GM19397 (cell line): Measurements from ENCODE around the gene PHACTR2.

Source experiments
- ATAC-seq: cut with Tn5 transposase; IDR thresholded peaks from one replicate; pipeline ENCODE4 v1.9.1; 2021; ENCODE audit warnings: mild to moderate bottlenecking, moderate library complexity; ENCODE audit not compliant: unreplicated experiment

PHACTR2 gene

DNA sequence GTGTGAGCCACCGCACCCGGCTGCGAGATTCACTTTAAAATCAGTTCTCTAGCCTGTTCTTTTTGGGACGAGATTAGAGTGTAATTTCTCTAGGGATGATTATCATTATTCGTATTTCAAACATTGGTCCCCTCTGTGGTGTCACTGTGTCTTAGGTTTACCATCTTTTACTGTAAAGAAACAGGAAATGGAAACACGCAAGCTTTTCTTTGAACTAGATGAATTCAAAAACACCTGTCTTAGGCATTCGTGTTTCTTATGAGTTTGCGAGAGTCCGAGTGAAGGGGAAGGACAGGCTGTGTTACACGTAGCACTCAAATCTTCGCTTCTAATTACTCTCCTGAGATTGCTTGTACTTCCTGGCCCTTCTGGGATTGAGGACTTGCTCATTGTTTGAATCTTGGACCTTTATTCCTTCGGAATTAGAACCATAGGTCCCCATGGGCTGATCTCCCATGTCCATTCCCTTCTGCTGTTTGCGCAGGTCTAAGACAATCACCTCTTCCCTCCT lies 61.6 kb downstream of the PHACTR2 start:
- no peak for ATAC-seq

- ATAC-seq: no peak
These were observed 62.4 kb downstream of the PHACTR2 start for GRCh38 chr6:143740213-143740612.

DNA sequence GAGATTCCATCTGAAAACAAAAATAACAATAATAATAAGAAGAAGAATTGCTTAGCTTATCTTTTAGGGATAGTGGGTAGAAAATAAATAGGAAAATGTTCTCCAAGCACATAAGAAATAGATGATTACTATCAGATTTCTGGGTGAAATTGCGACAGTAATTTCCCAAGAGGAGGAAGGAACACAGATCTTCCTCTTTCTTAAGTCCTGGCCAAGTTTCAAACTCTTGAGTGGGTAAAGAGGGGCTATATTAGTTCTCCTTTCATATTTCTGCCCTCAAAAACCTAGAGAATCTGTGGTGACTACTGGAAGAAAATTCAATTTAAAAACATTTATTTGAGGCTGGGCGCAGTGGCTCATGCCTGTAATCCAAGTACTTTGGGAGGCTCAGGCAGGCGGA lies 63.7 kb downstream of the PHACTR2 start:
- ATAC-seq: no peak

DNA sequence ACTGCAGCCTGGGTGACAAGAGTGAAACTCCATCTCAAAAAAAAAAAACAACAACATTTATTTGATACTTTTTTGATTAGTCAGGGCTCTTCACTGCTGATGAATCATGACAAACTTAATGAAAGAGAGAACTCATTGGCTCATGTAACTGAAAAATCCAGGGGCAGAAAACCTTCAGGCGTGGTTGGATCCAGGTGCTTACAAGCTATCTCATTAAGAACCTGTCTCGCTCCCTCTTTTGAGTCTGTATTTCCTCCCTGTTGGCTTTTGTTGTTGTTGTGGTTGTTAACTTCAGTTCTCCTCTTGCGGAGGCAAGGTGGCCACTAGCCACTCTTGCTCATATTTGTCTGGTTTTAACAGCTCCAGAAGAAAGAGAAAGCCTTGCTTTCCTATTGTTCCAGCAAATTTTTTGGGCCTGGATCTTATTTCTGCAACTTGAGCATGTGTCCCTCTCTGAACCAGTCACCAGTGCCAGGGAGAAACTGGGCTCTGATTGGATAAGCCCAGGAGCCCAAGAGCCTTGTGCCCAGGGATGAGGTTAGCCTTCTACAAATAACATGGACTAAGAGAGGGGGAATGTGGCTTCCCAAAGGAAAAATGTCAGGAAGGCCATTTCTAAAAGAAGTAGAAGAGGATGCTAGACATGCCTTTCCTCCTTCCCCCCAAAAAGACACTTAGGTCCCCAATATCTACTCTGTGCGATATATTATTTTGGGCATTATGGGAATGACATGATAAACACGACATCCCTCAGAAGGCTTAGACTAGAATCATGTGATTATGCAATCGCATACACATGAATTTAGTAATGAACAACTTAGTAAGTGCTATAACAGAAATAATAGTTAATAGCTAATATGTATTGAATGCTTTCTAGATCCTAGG lies 64.5 kb downstream of the PHACTR2 start:
- no peak for ATAC-seq

DNA sequence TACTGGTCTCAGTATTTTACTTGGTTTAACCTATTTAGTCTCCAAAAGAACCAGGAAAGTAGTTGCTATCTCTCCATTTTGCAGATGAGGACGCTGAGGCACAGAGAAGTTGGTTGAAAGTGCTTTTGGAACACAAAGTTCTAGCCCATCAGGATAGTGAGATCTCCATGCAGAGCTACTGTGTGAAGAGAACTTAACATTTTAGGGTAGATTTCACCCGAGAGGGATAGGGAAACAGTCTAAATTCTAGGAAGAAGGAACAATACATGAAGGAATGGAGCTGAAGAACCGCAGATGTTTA lies 65.1 kb downstream of the PHACTR2 start:
- no peak for ATAC-seq

GRCh38 chr6:143743301-143744166 lies 65.8 kb downstream of the PHACTR2 start:
- no peak for ATAC-seq

DNA sequence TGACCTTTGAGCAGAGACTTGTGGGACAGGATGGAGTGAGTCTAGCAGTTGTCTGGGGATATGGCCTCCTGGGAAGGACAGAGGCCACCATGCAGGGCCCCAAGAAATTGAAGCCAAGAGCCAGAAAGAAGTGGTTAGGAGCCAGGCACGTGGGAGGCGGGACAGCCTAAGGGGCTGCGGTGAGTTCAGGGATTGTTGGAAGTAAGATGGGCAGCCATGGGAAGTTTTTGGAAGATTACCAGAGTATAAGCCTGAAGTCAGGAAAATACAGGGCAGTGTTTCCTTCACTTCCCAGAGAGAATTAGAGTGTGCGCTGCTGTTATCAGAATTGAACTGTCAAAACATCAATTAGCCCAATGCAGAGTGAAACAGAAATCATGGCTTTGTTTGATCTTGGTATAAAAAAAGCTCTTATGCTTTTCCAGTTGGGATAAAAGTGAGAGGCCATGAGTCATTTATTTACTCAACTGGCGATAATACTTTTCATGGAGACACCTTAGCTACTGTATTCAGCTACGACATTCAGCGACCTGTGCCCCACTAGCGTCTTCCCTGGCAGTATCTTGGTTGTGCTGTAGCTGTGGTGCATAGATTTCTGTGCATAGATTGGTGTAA lies 66.9 kb downstream of the PHACTR2 start:
- no peak for ATAC-seq

- ATAC-seq: no peak
These were observed 67.7 kb downstream of the PHACTR2 start for GRCh38 chr6:143745166-143746133.

DNA sequence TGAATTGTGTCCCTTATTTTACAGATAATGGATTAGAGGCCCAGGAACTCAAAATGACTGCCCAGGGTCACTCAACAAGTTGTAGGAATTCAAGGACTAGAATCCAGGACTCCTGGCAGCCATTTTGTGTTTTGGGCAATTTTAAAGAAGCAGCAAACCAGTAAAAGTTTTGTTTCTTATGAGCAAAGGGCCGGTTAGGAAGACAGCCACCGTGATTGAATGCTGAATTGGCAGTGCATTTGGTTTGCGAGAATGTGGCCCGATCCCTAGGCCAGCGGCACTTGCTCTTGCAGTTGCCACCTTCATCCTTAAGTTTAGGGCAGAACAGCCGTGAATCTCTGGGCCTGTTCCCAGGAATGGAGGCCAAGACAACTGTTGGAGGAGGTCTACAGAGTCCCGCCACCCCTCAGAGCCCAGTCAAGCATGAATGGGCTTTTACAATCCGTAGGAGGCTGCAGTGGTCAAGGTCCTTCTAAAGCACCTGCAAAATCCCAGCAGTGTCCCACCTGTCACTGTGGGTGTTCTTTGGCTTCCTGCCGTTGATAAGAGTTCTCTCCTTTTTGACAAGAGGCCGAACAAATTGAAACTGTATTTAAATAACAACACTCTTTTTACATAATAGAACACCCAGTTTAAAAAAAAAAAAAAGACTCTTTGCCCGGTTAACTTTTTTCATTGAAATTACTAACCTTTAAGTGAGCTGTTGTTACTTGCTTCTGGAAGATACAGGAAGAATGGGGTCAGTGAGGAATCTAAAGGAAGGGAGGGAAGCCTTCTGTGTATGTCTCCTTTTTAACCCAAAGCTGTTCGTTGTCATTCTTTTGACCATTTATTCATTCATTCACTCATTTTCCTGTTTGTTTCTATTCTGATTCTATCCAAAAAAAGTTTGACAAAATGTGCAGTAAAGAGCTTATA lies 68.7 kb downstream of the PHACTR2 start:
- no peak for ATAC-seq

DNA sequence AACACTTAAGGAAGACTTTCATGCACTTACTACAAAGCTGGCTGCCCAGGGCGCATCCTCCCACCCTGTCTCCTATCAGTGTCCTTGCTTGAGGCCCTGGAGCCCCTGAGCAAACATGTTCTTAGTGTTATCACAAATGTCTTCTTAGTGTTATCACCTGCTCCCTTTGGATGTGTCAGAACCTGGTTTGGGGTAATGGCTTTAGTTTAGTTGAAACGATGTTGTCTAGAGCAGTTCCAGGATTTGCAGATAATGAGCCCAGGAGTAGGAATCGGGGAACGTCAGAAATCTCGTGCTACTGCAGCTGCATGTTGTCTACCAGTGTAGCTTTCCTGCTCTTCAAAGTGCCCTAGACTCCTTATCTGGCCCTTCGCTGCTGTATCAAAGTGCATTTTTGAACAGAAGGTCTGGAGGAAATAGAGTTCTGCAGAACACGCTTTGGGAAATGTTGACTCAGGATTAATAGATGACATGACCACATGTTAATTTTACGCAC lies 69.6 kb downstream of the PHACTR2 start:
- ATAC-seq: no peak

DNA sequence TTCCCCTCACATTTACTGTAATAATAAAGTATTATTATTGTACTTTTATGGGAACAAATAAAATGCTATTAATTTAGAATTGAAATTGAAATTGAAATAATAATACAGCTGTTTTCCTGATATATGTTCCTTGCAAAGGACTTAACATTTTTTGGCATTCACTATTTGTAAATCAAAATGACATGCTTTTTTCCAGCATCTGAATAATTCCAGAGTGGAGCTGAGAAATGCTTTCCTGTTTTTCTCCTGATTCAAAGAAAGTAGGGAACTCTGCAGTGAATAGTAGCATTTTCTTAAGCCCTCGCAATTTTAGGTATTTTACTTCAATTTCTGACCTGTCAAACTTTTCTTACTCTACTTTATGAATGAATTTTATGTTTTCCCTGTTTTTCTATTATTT lies 72.1 kb downstream of the PHACTR2 start:
- no peak for ATAC-seq

DNA sequence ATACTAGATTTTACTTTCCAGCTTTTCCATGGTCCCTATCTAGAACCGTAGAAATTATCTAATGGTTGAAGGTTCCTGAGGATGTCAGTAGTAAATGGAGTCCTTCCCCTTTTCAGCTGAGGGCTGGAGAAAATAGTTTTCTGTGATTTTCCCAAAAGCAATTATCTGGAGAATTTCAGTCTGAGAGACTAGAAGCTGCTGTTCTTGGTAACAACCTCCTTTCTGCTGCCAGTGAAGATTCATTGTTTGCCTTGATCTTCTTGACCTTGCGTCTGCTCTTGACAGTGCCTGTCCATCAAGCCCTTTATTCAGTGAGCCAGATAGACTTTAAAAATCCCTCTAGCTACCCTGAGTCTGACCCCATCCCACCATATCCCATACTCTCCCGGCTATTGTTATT lies 73.1 kb downstream of the PHACTR2 start:
- ATAC-seq: no peak

- no peak for ATAC-seq
These were observed 74.7 kb downstream of the PHACTR2 start for GRCh38 chr6:143752459-143752858.

GRCh38 chr6:143753678-143754077 lies 75.9 kb downstream of the PHACTR2 start:
- no peak for ATAC-seq

DNA sequence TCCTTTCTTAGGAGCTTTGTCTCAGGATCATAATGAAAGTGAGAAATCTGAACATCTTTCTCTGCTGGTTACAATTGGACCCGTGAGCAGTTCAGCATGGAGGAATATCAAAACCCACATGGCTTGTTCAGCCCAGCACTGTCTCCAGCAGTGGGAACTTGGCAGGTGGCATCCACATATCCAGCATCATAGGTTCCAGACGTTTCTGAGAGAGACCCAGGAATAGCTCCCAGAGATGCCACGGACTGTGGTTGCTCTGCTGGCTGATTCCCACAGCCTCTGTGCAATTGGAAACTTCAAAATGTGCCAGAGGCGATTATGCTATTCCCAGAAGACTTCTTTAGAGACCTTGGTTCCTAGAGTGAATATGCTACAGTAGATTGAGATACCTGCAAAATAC lies 76.4 kb downstream of the PHACTR2 start:
- no peak for ATAC-seq

GRCh38 chr6:143755301-143755744 lies 77.6 kb downstream of the PHACTR2 start:
- ATAC-seq: no peak

DNA sequence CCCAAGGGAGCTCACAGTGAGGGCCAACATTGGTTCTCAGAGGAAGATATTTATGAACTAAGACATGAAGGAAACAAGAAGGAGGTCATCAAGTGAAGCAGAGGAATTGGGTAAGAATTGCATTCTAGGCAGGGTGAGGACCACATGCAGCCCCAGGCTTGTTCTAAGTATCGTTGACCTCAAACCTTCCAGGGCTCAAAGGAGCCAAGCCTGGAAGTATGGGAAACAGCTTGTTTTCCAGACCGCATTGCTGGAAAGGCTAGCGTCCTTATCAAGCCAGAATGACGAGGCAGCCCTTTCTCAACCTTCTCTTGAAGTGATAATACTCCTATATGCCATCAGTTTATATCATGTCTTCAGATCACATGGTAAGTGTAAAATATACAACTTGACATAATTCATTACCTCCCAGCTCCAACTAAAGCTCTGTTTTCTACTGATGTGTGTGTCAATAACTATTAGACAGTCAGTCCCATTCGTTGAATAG lies 79.6 kb downstream of the PHACTR2 start:
- ATAC-seq: no peak

DNA sequence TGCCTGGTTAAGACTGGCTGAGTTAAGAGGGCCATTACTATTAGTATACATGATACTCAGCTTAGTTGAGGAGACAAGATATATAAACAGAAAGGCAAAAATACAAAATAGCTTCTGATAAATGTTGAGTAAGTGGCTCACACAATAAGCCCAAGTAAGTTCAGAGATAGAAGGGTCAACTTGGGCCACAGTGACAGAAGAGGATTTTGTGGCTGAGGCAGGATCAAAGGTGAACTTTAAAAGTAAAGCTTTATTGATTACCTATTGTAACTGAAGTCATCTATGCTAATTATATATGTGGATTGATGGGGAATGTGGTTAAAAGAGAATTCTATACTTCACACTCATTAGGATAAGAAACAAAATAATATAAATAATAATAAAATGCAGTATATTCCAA lies 80.8 kb downstream of the PHACTR2 start:
- ATAC-seq: no peak

DNA sequence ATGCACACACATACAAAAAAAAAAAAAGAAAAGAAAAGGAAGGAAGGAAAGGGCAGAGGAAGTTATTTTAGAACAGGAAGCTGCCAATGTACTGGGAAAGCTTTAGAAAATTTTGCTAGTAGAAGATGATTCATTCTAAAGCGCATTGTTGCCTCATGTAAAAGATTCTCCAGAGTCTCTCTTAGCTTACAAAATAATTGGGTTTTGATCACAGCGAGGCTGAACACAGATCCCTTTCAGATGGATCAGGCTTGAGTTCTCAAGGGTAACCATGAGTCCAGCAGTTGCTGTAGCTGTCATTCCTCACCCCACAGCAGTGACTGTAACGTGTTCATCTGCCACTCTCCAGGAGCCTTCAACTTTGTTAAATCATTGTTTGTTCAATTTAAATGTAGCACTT lies 81.9 kb downstream of the PHACTR2 start:
- no peak for ATAC-seq
